Activated CD4-positive, alpha-beta T cell treated with anti-CD3 and anti-CD28 coated beads, Interleukin-2, amount 10 ng/mL, durations not matched to agents 24 days and 14 days (primary cell): ENCODE measurements around the gene METRN. TPM values are rescaled to one million over a fixed set of nuclear protein-coding genes. Genes with fewer than 3 reads are reported as not detected.
A peak's percentile ranks its signal among the peaks of the same experiment; 100 is the strongest.

Experiments used
- DNase-seq: peaks from one replicate; pipeline ENCODE4 v3.0.0; 2022
- H3K27ac Mint-ChIP-seq: one replicate; pipeline ENCODE4 v1.8.0; 2022; ENCODE audit warnings: mild to moderate bottlenecking, mixed read lengths
- H3K27me3 Mint-ChIP-seq: one replicate; pipeline ENCODE4 v1.8.0; 2022; ENCODE audit warnings: mixed read lengths
- H3K36me3 Mint-ChIP-seq: one replicate; pipeline ENCODE4 v1.8.0; 2022; ENCODE audit warnings: low read depth, mild to moderate bottlenecking, mixed read lengths
- H3K4me1 Mint-ChIP-seq: one replicate; pipeline ENCODE4 v1.8.0; 2021; ENCODE audit warnings: mixed read lengths
- H3K4me3 Mint-ChIP-seq: one replicate; pipeline ENCODE4 v1.8.0; 2022; ENCODE audit warnings: mild to moderate bottlenecking, moderate library complexity, mixed read lengths
- H3K9me3 Mint-ChIP-seq: one replicate; pipeline ENCODE4 v1.8.0; 2021; ENCODE audit warnings: mixed read lengths
- intact Hi-C: fragments of 100-400 bp; cut with micrococcal nuclease; formaldehyde crosslinking; loops from one replicate; pipeline ENCODE4 v1.15.1; 2023
- total RNA-seq: library from RNA; stranded (reverse); gene quantifications from 2 replicates; pipeline ENCODE4 v1.2.3, GENCODE V29; 2022

METRN gene
- total RNA-seq, 1 donor from 2014 or later, result 30.2 TPM

DNA sequence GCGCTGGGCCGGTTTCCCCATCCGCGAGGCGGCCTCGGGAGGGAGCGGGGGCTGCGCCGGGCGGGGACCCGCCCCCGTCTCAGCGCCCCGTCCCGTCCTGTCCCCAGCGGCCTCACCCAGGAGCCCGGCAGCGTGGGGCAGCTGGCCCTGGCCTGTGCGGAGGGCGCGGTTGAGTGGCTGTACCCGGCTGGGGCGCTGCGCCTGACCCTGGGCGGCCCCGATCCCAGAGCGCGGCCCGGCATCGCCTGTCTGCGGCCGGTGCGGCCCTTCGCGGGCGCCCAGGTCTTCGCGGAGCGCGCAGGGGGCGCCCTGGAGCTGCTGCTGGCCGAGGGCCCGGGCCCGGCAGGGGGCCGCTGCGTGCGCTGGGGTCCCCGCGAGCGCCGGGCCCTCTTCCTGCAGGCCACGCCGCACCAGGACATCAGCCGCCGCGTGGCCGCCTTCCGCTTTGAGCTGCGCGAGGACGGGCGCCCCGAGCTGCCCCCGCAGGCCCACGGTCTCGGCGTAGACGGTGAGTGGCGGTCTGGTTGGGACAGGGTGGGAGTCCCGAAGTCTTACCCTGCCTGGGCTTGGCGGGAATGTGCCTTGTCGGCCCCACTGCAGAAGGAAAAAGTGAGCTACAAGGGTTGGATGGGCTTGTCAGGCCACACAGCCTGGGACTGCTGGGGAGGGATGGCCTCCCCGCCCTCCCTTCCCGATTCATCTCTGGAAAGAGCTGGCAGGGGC is 720 bp downstream of the METRN start:
- DNase-seq, result peak; percentile 74
- Mint-ChIP-seq H3K27ac (no peak overlapping the region), H3K9me3 (no peaks in the 10 kb centered on the region), H3K36me3 (no peaks in the 10 kb centered on the region), H3K4me3 (peak overlapping the region; percentile 62), H3K4me1 (peaks cover 7% of the 10 kb centered on the region), H3K27me3 (peaks cover 24% of the 10 kb centered on the region)
- intact Hi-C loops, result loop anchor here (1.0 kb wide), 1 partner anchor 26 kb away; no protein-coding TSS in a partner anchor

DNA sequence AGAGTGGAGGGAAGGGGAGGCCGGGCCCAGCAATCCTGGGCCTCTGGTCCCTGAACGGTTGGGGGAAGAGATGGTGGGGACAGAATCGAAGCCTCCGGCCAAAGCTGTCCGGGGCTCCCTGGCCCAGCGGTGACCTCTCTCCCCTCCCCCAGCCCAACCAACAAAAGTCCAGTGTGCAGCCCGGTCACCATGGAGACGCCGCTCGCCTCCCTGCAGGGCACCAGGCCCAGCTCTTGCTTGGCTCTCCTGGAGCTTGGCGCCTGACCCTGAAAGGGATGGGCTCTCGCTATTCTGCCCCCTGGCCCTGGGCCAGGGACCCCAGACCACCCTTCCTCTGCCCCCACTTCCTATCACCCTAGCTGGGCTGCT is 1.3 kb downstream of the METRN start:
- no peak overlapping the region for H3K27ac Mint-ChIP-seq
- H3K36me3 Mint-ChIP-seq, result no peaks in the 10 kb centered on the region
- H3K4me1 Mint-ChIP-seq, result peaks cover 7% of the 10 kb centered on the region
- no peak for DNase-seq
- intact Hi-C loops, result no loop called here
- peaks cover 24% of the 10 kb centered on the region for H3K27me3 Mint-ChIP-seq
- H3K4me3 Mint-ChIP-seq, result peak overlapping the region; percentile 62
- no peaks in the 10 kb centered on the region for H3K9me3 Mint-ChIP-seq

DNA sequence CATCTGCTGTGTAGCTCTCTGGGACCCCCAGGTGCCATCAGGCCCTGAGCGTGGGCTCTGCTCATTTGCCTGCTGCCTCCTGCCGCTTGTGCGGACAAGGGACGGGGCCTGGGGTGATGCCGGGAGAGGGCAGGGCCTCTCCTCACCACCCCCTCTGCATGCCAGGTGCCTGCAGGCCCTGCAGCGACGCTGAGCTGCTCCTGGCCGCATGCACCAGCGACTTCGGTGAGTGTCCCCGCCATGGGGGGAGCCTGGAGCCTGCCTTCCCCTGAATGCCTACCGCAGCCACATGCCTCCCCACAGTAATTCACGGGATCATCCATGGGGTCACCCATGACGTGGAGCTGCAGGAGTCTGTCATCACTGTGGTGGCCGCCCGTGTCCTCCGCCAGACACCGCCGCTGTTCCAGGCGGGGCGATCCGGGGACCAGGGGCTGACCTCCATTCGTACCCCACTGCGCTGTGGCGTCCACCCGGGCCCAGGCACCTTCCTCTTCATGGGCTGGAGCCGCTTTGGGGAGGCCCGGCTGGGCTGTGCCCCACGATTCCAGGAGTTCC is 1.9 kb downstream of the METRN start:
- Mint-ChIP-seq H3K27me3 (peaks cover 23% of the 10 kb centered on the region), H3K4me1 (peaks cover 7% of the 10 kb centered on the region), H3K36me3 (no peaks in the 10 kb centered on the region), H3K9me3 (no peaks in the 10 kb centered on the region), H3K27ac (no peak overlapping the region), H3K4me3 (no peak overlapping the region)
- intact Hi-C loops, result no loop called here
- no peak for DNase-seq

DNA sequence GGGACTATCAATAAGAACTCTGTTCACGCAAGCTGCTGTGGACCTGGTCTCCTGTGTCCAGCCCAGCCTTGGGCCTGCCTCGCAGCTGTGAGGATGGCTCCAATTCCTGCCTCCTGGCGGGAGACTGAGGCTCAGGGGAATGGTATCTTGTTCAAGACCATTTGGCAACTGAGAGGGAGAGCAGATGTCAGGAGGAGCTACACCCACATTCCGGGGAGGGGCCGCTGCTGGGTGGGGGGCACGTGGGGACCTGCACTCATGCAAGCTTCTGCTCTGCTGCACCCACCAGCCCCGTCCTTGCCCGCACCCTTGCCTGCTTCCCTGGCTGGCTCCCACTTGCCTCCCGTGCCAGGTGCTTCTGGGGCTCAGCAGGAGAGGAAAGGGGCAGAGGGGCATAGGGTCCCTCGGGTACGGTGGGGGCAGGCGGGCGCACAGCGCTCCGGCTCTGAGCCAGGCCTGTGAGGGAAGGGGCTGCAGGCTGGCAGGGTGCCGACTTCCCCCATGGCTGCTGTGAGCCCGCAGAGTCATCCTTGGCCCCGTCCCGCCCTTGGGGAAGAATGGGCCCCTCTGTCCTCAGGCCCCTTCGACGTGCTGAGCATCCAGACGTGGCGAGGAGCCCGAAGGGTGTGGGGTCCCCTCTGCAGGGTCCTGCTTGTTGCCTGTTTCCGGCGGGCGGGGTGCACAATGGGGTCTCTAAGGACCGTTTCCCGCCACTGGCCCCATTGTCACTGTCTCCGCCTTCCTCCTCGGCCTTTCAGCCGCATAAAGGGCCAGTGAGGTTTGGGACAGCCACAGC is 2.7 kb downstream of the METRN start:
- no peak for DNase-seq
- intact Hi-C loops, result no loop called here
- Mint-ChIP-seq H3K27ac (no peak overlapping the region), H3K4me3 (no peak overlapping the region), H3K9me3 (no peaks in the 10 kb centered on the region), H3K36me3 (no peaks in the 10 kb centered on the region), H3K4me1 (peaks cover 6% of the 10 kb centered on the region), H3K27me3 (peaks cover 22% of the 10 kb centered on the region)

DNA sequence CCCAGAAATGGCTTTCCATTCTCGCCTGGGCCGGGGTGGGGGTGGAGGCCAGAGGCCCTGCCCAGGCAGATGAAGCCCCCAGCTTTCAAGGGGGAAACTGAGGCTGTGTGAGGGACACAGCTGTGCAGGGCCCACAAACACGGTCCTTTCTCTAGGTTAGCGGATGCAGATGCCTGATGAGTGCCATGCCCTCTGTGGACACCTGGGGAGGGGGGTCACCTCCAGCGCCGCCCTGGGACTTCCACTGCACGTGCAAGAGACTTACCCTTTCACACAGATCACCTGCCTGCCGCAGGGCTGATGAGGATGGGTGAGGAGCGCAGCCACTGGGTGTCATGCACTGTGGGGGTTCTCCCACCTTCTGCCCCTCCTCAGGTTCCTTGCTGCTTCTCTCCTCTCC is 3.5 kb downstream of the METRN start:
- DNase-seq, result no peak
- Mint-ChIP-seq H3K4me3 (no peak overlapping the region), H3K9me3 (no peaks in the 10 kb centered on the region), H3K4me1 (peaks cover 3% of the 10 kb centered on the region), H3K36me3 (no peaks in the 10 kb centered on the region), H3K27ac (no peak overlapping the region), H3K27me3 (peaks cover 19% of the 10 kb centered on the region)
- intact Hi-C loops, result no loop called here

DNA sequence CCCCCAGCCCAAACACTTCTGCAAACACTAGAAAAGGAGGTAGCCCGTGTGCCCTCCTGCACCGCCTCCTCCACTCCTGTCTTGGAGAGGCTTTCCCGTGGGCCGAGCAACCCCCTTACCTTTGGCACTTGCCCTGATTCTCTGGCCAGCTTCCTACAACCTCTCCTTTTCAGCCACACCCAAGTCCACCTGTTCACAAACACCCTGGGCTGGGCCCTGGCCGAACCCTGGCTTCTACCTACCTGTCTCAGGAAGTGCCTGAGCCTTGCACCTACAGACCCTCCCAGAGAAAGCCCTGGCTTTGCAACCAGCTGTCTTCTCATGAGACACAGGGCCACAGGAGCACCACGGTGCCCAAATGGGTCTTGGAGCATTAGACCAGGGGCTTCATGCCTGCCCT is 4.0 kb downstream of the METRN start:
- Mint-ChIP-seq H3K9me3 (no peaks in the 10 kb centered on the region), H3K27me3 (peaks cover 19% of the 10 kb centered on the region), H3K36me3 (no peaks in the 10 kb centered on the region), H3K4me1 (peaks cover 3% of the 10 kb centered on the region), H3K4me3 (peak overlapping the region; percentile 85), H3K27ac (no peak overlapping the region)
- intact Hi-C loops, result no loop called here
- DNase-seq, result no peak

DNA sequence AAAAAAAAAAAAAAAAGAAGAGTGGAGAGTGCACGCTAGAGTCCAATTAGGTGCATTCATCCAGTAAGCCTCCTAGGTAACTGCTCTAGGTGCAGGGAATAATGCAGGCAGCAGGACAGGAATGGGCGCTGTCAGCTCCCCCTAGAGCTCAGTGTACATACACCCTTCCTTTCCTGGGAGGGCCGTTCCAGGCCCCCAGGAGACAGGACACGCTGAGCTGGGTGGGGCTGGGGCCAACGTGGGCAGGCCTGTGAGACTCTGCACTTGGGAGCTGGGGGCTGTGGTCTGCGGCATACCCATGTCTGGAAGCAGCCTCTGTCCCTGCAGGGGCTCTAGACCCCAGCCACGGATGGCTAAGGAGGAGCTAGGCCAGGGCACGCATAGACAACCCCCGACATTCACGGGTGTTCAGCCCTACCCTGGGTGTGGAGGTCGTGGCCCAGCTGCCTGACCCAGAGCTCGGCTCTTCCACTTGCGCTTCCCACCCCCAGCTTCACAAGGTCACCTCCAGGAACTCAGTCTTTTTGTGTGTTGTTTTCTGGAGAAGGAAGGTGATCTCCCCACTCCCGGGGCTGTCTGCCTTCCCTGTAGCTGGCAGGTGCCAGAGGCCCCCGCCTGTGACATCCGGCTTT is 5.0 kb downstream of the METRN start:
- Mint-ChIP-seq H3K27me3 (peaks cover 17% of the 10 kb centered on the region), H3K27ac (peak overlapping the region; percentile 80), H3K4me3 (peak overlapping the region; percentile 85), H3K4me1 (peaks cover 3% of the 10 kb centered on the region), H3K36me3 (no peaks in the 10 kb centered on the region), H3K9me3 (no peaks in the 10 kb centered on the region)
- intact Hi-C loops, result no loop called here
- no peak for DNase-seq

DNA sequence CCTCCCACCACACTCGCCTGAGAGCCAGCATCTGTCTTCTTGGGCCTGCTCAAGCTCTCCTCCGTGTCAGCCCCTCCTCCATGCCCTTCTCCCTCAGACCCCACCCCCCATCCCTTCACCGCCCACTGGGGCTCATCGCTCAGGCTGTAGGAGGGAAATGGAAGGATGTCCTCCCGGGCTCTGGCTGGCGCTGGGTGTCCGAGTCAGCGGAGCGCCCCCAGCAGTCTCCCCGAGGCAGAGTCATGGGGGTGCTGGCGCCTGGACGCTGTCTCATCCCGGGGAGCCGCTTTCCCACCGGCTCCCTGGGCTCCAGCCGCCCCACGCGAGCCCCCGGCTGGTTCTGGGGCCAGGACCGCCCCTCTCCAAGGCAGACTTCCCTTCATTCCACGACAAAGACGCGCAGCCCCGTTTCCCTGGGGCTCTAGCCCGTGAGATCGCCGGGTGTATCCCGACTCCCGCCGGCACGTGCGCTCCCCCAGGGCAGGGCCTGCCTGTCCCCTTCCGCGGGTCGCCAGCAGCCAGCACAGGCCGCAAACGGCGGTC is 5.6 kb downstream of the METRN start:
- H3K27ac Mint-ChIP-seq, result peak overlapping the region; percentile 80
- H3K27me3 Mint-ChIP-seq, result peaks cover 17% of the 10 kb centered on the region
- H3K9me3 Mint-ChIP-seq, result no peaks in the 10 kb centered on the region
- peak overlapping the region; percentile 85 for H3K4me3 Mint-ChIP-seq
- intact Hi-C loops, result no loop called here
- peaks cover 3% of the 10 kb centered on the region for H3K4me1 Mint-ChIP-seq
- no peaks in the 10 kb centered on the region for H3K36me3 Mint-ChIP-seq
- peak; percentile 76 for DNase-seq

DNA sequence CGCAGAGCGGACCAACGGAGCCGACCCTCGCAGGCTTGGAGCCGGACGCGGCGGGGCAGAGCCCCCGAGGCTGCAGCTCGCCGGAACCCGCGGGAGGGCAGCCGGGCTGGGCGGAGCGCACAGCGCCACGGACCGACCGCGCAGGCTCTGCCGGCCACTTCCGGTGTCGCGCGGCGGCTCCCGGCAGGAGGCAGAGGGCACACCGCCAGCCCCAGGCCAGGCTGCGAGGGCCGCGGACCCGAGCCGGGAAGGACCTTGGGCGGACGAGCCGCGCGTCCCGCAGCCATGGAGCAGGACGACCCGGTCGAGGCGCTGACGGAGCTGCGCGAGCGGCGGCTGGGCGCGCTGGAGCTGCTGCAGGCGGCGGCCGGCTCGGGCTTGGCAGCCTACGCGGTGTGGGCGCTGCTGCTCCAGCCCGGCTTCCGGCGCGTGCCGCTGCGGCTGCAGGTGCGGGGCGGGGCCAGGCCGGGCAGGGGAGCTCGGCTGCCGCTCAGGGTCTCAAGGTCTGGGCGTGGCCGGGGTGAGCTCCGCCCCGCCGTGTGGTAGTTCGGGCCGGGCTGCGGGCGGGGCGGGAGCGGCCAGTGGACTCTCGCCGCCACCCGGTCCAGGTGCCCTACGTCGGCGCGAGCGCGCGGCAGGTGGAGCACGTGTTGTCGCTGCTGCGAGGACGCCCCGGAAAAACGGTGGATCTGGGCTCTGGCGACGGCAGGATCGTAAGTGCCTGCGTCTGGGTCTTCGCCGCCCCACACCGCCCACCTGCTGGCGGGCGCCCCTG is 6.3 kb downstream of the METRN start, which contains the start of gene ANTKMT:
ANTKMT (plus strand) TSS at position 157 of the 775 bp plus-strand sequence; CDS start at position 286, 129 bp downstream.
- peaks cover 17% of the 10 kb centered on the region for H3K27me3 Mint-ChIP-seq
- no peaks in the 10 kb centered on the region for H3K9me3 Mint-ChIP-seq
- H3K36me3 Mint-ChIP-seq, result no peaks in the 10 kb centered on the region
- intact Hi-C loops, result no loop called here
- peak within 1 kb of the TSS; percentile 85 for H3K4me3 Mint-ChIP-seq
- peaks cover 3% of the 10 kb centered on the region for H3K4me1 Mint-ChIP-seq
- peak; percentile 91 for DNase-seq
- H3K27ac Mint-ChIP-seq, result peak within 1 kb of the TSS; percentile 80

DNA sequence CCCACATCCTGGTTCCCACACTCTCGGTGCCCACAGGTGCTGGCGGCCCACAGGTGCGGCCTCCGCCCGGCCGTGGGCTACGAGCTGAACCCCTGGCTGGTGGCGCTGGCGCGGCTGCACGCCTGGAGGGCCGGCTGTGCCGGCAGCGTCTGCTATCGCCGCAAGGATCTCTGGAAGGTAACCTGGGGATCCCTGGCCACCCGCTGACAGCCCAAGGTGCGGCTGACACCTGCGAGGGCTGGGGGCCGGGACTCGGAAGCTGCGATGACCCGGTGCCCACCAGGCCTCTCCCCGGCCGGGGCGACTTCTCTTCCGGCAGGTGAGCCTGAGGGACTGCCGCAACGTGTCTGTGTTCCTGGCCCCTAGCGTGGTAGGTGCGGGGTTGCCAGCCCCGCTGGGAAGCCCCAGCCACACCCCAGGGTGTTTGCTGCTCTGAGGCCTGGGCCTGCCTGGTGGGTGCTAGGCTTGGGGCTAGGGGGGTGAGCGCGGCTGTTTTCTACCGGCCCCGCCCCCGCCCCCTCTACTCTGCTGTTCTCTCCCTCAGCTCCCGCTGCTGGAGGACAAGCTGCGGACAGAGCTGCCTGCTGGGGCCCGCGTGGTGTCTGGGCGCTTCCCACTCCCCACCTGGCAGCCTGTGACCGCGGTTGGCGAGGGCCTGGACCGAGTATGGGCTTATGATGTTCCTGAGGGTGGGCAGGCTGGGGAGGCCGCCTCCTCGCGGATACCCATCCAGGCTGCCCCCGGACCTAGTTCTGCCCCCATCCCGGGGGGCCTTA is 7.0 kb downstream of the METRN start:
- Mint-ChIP-seq H3K27me3 (peaks cover 14% of the 10 kb centered on the region), H3K4me3 (peak overlapping the region; percentile 70), H3K36me3 (no peaks in the 10 kb centered on the region), H3K9me3 (no peaks in the 10 kb centered on the region), H3K27ac (no peak overlapping the region), H3K4me1 (peaks cover 3% of the 10 kb centered on the region)
- intact Hi-C loops, result no loop called here
- DNase-seq, result no peak

DNA sequence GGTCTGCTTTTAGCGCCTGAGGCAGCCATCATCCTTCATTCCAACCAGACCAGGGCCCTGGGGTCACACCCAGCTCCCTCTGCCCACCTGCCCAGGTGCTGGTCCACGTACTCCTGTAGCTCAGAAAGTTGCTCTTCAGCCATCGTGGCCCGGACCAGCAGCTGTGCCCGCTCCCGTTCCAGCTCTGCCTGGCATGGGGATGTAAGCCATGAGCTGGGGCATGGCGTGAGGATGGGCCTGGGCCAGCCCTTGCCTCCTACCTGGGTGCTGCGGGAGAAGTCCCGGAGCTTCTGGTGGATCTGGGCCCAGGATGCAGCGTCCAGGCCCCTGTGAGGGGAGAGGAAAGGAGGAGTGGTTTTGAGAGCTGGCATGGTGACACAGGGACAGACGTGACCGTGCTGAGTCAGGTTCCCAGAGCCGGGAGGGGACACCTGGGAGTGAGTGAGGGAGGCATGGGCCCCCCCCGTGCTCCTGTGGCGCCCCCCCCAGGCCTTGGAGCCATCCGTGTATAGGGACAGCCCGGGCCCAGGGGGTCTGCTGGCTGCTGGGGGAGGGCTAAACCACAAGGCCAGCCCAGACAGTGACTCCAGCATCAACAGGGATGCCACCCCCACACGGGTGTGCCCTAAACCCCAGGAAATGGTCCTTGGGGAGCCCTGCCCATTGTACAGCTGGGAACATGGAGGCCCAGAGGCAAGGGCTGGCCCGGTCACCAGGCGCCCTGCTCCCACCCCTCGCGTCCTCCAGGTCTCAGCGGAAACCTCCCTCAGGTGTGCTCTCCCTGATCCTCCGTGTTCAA is 8.1 kb downstream of the METRN start:
- Mint-ChIP-seq H3K4me3 (peak overlapping the region; percentile 30), H3K4me1 (peaks cover 3% of the 10 kb centered on the region), H3K36me3 (no peaks in the 10 kb centered on the region), H3K27ac (no peak overlapping the region), H3K27me3 (peaks cover 14% of the 10 kb centered on the region), H3K9me3 (no peaks in the 10 kb centered on the region)
- no peak for DNase-seq
- intact Hi-C loops, result no loop called here

DNA sequence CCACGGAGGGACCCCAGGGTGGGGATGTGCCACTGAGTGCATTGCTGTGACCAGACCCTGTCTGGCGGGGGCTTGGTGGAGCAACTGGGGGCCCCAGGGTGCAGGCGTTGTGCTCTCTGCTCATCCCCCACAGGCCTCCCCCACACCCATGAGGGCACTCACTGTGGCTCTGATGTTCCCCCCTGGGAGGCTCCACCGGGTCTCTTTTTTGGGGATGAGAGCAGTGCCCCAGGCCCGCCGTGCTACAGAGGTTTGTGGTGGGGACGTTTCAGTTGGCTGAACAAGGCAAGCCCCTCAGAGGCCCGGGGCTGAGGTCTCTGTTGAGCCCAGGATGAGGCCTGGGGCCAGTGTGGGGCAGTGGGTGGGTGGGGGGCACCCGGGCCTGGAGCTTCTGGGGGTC is 8.8 kb downstream of the METRN start:
- intact Hi-C loops, result no loop called here
- Mint-ChIP-seq H3K4me1 (peaks cover 3% of the 10 kb centered on the region), H3K9me3 (no peaks in the 10 kb centered on the region), H3K4me3 (no peak overlapping the region), H3K27me3 (peaks cover 13% of the 10 kb centered on the region), H3K27ac (no peak overlapping the region), H3K36me3 (no peaks in the 10 kb centered on the region)
- DNase-seq, result no peak
